Astrocyte (in vitro differentiated cells and primary cell): ENCODE measurements around the gene HSF2.

Experiments
- EZH2 ChIP-seq: IDR thresholded peaks from 2 replicates; pipeline ENCODE4 v1.6.1; 2012; ENCODE audit warnings: mild to moderate bottlenecking, low read length, inconsistent platforms; ENCODE audit not compliant: insufficient read depth
- TF ChIP-seq, protein P1 (sequence below): IDR thresholded peaks from 2 replicates; pipeline ENCODE4 v1.5.1; 2011; ENCODE audit warnings: low read depth, mild to moderate bottlenecking, inconsistent platforms, low read length, moderate library complexity; ENCODE audit not compliant: insufficient read depth

DNA sequence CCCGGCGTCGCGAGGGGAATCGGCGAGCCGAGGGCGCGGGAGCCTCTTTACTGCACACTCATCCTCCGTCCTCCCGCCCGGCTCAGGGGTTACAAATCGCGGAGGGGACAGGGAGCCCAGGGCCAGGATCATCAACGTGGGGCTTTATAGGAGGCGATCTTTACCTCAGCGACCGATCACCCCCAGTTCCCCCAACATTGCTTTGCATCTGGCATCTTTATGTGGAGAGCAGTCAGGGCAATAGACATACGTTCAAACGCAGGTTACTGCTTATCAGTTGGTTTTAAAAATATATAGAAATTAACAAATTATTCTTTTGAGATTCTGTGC, 634 bp downstream of the HSF2 start:
- TF ChIP-seq, protein P1, sequence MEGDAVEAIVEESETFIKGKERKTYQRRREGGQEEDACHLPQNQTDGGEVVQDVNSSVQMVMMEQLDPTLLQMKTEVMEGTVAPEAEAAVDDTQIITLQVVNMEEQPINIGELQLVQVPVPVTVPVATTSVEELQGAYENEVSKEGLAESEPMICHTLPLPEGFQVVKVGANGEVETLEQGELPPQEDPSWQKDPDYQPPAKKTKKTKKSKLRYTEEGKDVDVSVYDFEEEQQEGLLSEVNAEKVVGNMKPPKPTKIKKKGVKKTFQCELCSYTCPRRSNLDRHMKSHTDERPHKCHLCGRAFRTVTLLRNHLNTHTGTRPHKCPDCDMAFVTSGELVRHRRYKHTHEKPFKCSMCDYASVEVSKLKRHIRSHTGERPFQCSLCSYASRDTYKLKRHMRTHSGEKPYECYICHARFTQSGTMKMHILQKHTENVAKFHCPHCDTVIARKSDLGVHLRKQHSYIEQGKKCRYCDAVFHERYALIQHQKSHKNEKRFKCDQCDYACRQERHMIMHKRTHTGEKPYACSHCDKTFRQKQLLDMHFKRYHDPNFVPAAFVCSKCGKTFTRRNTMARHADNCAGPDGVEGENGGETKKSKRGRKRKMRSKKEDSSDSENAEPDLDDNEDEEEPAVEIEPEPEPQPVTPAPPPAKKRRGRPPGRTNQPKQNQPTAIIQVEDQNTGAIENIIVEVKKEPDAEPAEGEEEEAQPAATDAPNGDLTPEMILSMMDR = no peak
- no peak for TF ChIP-seq EZH2
